Neuronal stem cell (in vitro differentiated cells): Measurements from ENCODE around the gene AGTR2.

Experiments used
- DNase-seq: peaks from one replicate; pipeline ENCODE4 v3.0.0-alpha.2; 2013; ENCODE audit warnings: low spot score
- H2AFZ ChIP-seq: one replicate; pipeline ENCODE4 v1.6.1; 2013; ENCODE audit warnings: mild to moderate bottlenecking, low read length, inconsistent platforms
- H2AK5ac ChIP-seq: 2 replicates; pipeline ENCODE4 v1.6.1; 2013; ENCODE audit warnings: low read depth, mild to moderate bottlenecking, inconsistent platforms, low read length, moderate library complexity, mixed read lengths
- H2BK120ac ChIP-seq: 2 replicates; pipeline ENCODE4 v1.6.1; 2013; ENCODE audit warnings: low read depth, mild to moderate bottlenecking, inconsistent platforms, low read length, moderate library complexity, mixed read lengths
- H2BK12ac ChIP-seq: one replicate; pipeline ENCODE4 v1.6.1; 2013; ENCODE audit warnings: low read length, inconsistent platforms
- H2BK15ac ChIP-seq: 2 replicates; pipeline ENCODE4 v1.6.1; 2013; ENCODE audit warnings: mild to moderate bottlenecking, low read length, inconsistent platforms, mixed read lengths
- H2BK5ac ChIP-seq: one replicate; pipeline ENCODE4 v1.6.1; 2013; ENCODE audit warnings: inconsistent platforms, mild to moderate bottlenecking, low read length, moderate library complexity
- H3K14ac ChIP-seq: one replicate; pipeline ENCODE4 v1.6.1; 2013; ENCODE audit warnings: low read length, inconsistent platforms
- H3K18ac ChIP-seq: 2 replicates; pipeline ENCODE4 v1.6.1; 2013; ENCODE audit warnings: low read length, inconsistent platforms
- H3K23ac ChIP-seq: 2 replicates; pipeline ENCODE4 v1.6.1; 2013; ENCODE audit warnings: low read depth, mild to moderate bottlenecking, mixed read lengths, low read length, inconsistent platforms; ENCODE audit not compliant: poor library complexity
- H3K27ac ChIP-seq: replicated peaks from 3 replicates; pipeline ENCODE4 v1.5.1; 2013; ENCODE audit warnings: low read length, inconsistent platforms
- H3K27me3 ChIP-seq, 3 experiments: 2 replicates each; pipeline ENCODE4 v1.6.1; 2013; ENCODE audit warnings: low read length in 3 of 3, mild to moderate bottlenecking in 2 of 3, inconsistent platforms in 1 of 3, low read depth in 1 of 3, mixed read lengths in 1 of 3, moderate library complexity in 1 of 3; ENCODE audit not compliant: control insufficient read depth in 3 of 3, insufficient read depth in 3 of 3
- H3K36me3 ChIP-seq, 2 donors: replicated peaks in 1 of 2; 2 replicates each; pipeline ENCODE4 v1.6.1; 2013; ENCODE audit warnings: low read length in 2 of 2; ENCODE audit not compliant: control insufficient read depth in 2 of 2, insufficient read depth in 2 of 2
- H3K4ac ChIP-seq: 2 replicates; pipeline ENCODE4 v1.6.1; 2013; ENCODE audit warnings: inconsistent platforms, mild to moderate bottlenecking, low read length, moderate library complexity
- H3K4me1 ChIP-seq, 2 donors: 1 replicate in 1 of 2; 2 replicates in 1 of 2; pipeline ENCODE4 v1.6.1; 2013; ENCODE audit warnings: low read length in 2 of 2, low read depth in 1 of 2; ENCODE audit not compliant: control insufficient read depth in 2 of 2, insufficient read depth in 1 of 2
- H3K4me2 ChIP-seq: one replicate; pipeline ENCODE4 v1.6.1; 2013; ENCODE audit warnings: mild to moderate bottlenecking, low read length, inconsistent platforms; ENCODE audit not compliant: insufficient read depth, poor library complexity, severe bottlenecking
- H3K4me3 ChIP-seq, 2 donors: 2 replicates each; pipeline ENCODE4 v1.5.1; 2013; ENCODE audit warnings: low read length in 2 of 2, mild to moderate bottlenecking in 2 of 2, inconsistent platforms in 1 of 2, moderate library complexity in 1 of 2
- H3K79me1 ChIP-seq: one replicate; pipeline ENCODE4 v1.6.1; 2013; ENCODE audit warnings: low read depth, mild to moderate bottlenecking, inconsistent platforms, low read length, moderate library complexity
- H3K9ac ChIP-seq: one replicate; pipeline ENCODE4 v1.6.1; 2013; ENCODE audit warnings: mild to moderate bottlenecking, low read depth, low read length, inconsistent platforms; ENCODE audit not compliant: poor library complexity
- H3K9me3 ChIP-seq, 2 donors: replicated peaks in 1 of 2; 2 replicates each; pipeline versions ENCODE3 to v1.6.1; 2013; ENCODE audit warnings: low read length in 2 of 2, mild to moderate bottlenecking in 2 of 2, inconsistent platforms in 1 of 2, low read depth in 1 of 2, mixed read lengths in 1 of 2, moderate library complexity in 1 of 2; ENCODE audit not compliant: control insufficient read depth in 2 of 2, insufficient read depth in 1 of 2
- H4K8ac ChIP-seq: one replicate; pipeline ENCODE4 v1.6.1; 2013; ENCODE audit warnings: low read depth, mild to moderate bottlenecking, inconsistent platforms, low read length, moderate library complexity
- H4K91ac ChIP-seq: one replicate; pipeline ENCODE4 v1.6.1; 2013; ENCODE audit warnings: low read length, low read depth, mild to moderate bottlenecking, inconsistent platforms; ENCODE audit not compliant: poor library complexity
- WGBS, 2 donors: extraction: QIAGEN DNeasy Blood & Tissue Kit; methylation state at CpG; one replicate each; pipeline ENCODE4 v1.1.7; 2013; ENCODE audit warnings: missing lambda C conversion rate in 2 of 2, mixed read lengths in 1 of 2; ENCODE audit not compliant: insufficient read length in 2 of 2, insufficient replicate concordance in 1 of 2; ENCODE audit errors: extremely low coverage in 2 of 2; 5-methylcytosine and 5-hydroxymethylcytosine counted together

Gene AGTR2

DNA sequence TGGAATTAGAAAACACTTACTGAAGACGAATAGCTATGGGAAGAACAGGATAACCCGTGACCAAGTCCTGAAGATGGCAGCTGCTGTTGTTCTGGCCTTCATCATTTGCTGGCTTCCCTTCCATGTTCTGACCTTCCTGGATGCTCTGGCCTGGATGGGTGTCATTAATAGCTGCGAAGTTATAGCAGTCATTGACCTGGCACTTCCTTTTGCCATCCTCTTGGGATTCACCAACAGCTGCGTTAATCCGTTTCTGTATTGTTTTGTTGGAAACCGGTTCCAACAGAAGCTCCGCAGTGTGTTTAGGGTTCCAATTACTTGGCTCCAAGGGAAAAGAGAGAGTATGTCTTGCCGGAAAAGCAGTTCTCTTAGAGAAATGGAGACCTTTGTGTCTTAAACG, 2.4 kb downstream of the AGTR2 start:
- H3K27ac ChIP-seq, result no peak overlapping the region
- WGBS, 2 donors, result no CpG with 5 or more reads among the region's 9 CpGs

DNA sequence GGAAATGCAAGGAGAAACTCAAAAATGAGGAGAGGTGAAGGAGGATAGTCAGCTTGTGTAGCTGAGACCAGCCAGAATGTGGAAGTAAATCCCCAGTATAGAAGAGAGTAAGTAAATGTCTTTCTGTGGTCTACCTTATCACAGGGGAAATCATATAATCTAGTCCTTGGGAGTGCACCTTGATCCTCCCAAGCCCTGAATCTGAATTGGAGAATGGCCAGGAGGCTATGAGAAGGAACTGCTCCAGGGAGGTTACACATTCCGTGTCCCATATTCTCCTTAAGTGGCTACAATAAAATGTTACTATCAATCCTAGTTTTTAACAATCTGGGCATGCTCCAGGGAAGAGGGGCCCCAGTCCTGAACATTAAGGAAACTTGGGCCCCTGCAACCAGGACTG, 10.8 kb downstream of the AGTR2 start:
- no peak overlapping the region for H2BK15ac ChIP-seq
- no peak overlapping the region for H3K18ac ChIP-seq
- no peak overlapping the region for H3K27ac ChIP-seq
- H3K9me3 ChIP-seq, result no peaks in the 10 kb centered on the region
- H3K14ac ChIP-seq, result no peak overlapping the region
- no peak overlapping the region for H4K8ac ChIP-seq
- no peak overlapping the region for H2BK120ac ChIP-seq
- no peaks in the 10 kb centered on the region for H3K36me3 ChIP-seq
- no peaks in the 10 kb centered on the region for H3K27me3 ChIP-seq
- H3K79me1 ChIP-seq, result no peaks in the 10 kb centered on the region
- H2AFZ ChIP-seq, result no peak overlapping the region
- H3K4me3 ChIP-seq, result no peak overlapping the region
- no peaks in the 10 kb centered on the region for H3K4me1 ChIP-seq
- H2BK5ac ChIP-seq, result no peak overlapping the region
- no peak overlapping the region for H2AK5ac ChIP-seq
- no CpG with 5 or more reads among the region's 1 CpG for WGBS, 2 donors
- no peak overlapping the region for H3K4ac ChIP-seq
- no peak overlapping the region for H2BK12ac ChIP-seq
- DNase-seq, result no peak
- no peak overlapping the region for H3K23ac ChIP-seq
- H4K91ac ChIP-seq, result no peak overlapping the region
- no peak overlapping the region for H3K4me2 ChIP-seq
- no peak overlapping the region for H3K9ac ChIP-seq

More for the DNA sequence above, 2.4 kb downstream of the AGTR2 start:
- Histone ChIP-seq H3K4me3 (no peak overlapping the region), H4K8ac (no peak overlapping the region), H2AK5ac (no peak overlapping the region), H3K4ac (no peak overlapping the region), H3K9me3 (no peaks in the 10 kb centered on the region), H3K27me3 (peaks cover 0 to 13% (median 0%) of the 10 kb centered on the region in 3 experiments), H2BK5ac (no peak overlapping the region), H3K9ac (no peak overlapping the region), H2BK15ac (no peak overlapping the region), H3K14ac (no peak overlapping the region), H2BK12ac (no peak overlapping the region), H3K4me1 (no peaks in the 10 kb centered on the region), H3K4me2 (no peak overlapping the region), H2BK120ac (no peak overlapping the region), H4K91ac (no peak overlapping the region), H2AFZ (no peak overlapping the region), H3K18ac (no peak overlapping the region), H3K23ac (no peak overlapping the region), H3K36me3 (no peaks in the 10 kb centered on the region), H3K79me1 (no peaks in the 10 kb centered on the region)
- DNase-seq, result no peak

DNA sequence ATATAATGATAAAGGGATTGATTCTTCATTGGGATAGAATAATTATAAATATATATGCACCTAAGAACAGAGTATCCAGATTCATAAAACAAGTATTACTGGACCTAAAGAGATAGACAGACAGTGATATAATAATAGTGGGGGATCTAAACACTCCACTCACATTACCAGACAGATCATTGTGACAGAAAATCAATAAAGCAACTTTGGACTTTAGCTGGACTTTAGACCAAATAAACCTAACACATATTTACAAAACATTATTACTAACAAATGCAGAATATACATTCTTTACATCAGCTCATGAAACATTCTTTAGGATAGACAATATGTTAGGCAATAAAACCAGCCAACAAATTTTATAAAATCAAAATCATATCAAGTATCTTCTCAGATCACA, 14.6 kb downstream of the AGTR2 start:
- H3K9me3 ChIP-seq, result no peaks in the 10 kb centered on the region
- DNase-seq, result no peak
- H2BK15ac ChIP-seq, result no peak overlapping the region
- no peak overlapping the region for H4K8ac ChIP-seq
- H4K91ac ChIP-seq, result no peak overlapping the region
- H3K4ac ChIP-seq, result no peak overlapping the region
- H3K23ac ChIP-seq, result no peak overlapping the region
- H3K36me3 ChIP-seq, result no peaks in the 10 kb centered on the region
- H3K79me1 ChIP-seq, result no peaks in the 10 kb centered on the region
- H3K27ac ChIP-seq, result no peak overlapping the region
- H3K4me2 ChIP-seq, result no peak overlapping the region
- no peak overlapping the region for H2BK5ac ChIP-seq
- no peak overlapping the region for H2BK120ac ChIP-seq
- H3K4me3 ChIP-seq, result no peak overlapping the region
- H3K27me3 ChIP-seq, result no peaks in the 10 kb centered on the region
- no peak overlapping the region for H3K14ac ChIP-seq
- H3K18ac ChIP-seq, result no peak overlapping the region
- no peaks in the 10 kb centered on the region for H3K4me1 ChIP-seq
- H2BK12ac ChIP-seq, result no peak overlapping the region
- H2AFZ ChIP-seq, result no peak overlapping the region
- no peak overlapping the region for H3K9ac ChIP-seq
- H2AK5ac ChIP-seq, result no peak overlapping the region

DNA sequence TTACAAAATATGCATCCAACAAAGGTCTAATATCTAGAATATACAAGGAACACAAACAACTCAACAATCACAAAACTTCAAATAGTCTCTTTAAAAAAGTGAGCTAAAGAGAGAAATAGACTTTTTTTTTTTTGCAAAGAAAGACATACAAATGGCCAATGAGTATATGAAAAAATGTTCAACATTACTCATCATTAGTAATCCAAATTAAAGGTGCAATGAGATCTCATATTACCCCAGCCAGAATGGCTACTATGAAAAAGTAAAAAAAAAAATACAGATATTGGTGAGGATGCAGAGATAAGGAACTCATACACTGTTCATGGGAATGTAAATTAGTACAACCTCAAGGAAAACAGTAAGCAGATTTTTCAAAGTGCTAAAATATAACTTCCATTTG, 24.1 kb downstream of the AGTR2 start:
- Histone ChIP-seq H2BK5ac (no peak overlapping the region), H3K9me3 (no peaks in the 10 kb centered on the region), H3K4me2 (no peak overlapping the region), H3K27ac (no peak overlapping the region), H3K23ac (no peak overlapping the region), H2BK120ac (no peak overlapping the region), H2AFZ (no peak overlapping the region), H3K36me3 (no peaks in the 10 kb centered on the region), H3K14ac (no peak overlapping the region), H3K79me1 (no peaks in the 10 kb centered on the region), H2AK5ac (no peak overlapping the region), H2BK15ac (no peak overlapping the region), H3K9ac (no peak overlapping the region), H3K4me1 (no peaks in the 10 kb centered on the region), H3K4ac (no peak overlapping the region), H4K91ac (no peak overlapping the region), H3K27me3 (no peaks in the 10 kb centered on the region), H2BK12ac (no peak overlapping the region), H3K4me3 (no peak overlapping the region), H4K8ac (no peak overlapping the region), H3K18ac (no peak overlapping the region)
- DNase-seq, result no peak
